HL-60 (cell line): ENCODE measurements around the gene STPG2.

ENCODE experiments used
- DNase-seq, 2 experiments: peaks; one replicate each; pipeline ENCODE4 v3.0.0-alpha.2; 2010 to 2020; ENCODE audit warnings: low read depth in 1 of 2, low spot score in 1 of 2
- H3K27ac ChIP-seq: fragments of 250-450 bp; sonication (Bioruptor Pico); replicated peaks from 2 replicates; pipeline ENCODE4 v1.5.1; 2020; ENCODE audit warnings: mild to moderate bottlenecking, moderate library complexity
- H3K27me3 ChIP-seq: fragments of 250-450 bp; sonication (Bioruptor Pico); 2 replicates; pipeline ENCODE4 v1.5.1; 2021; ENCODE audit warnings: mild to moderate bottlenecking, moderate library complexity; ENCODE audit not compliant: insufficient read depth, poor library complexity, severe bottlenecking
- H3K4me3 ChIP-seq: replicated peaks from 2 replicates; pipeline ENCODE4 v1.5.1; 2011; ENCODE audit warnings: mild to moderate bottlenecking, control low read depth, low read length; ENCODE audit not compliant: insufficient read depth
- GABPA ChIP-seq: IDR thresholded peaks from 2 replicates; pipeline ENCODE4 v1.6.1; 2012; ENCODE audit warnings: low read depth
- POLR2AphosphoS5 ChIP-seq: IDR thresholded peaks from 2 replicates; pipeline ENCODE4 v1.6.1; 2012; ENCODE audit warnings: low read depth
- SPI1 ChIP-seq: IDR thresholded peaks from 2 replicates; pipeline ENCODE4 v1.6.1; 2012; ENCODE audit warnings: low read depth, mild to moderate bottlenecking, borderline replicate concordance
- TF ChIP-seq, protein P1 (sequence below): IDR thresholded peaks from 2 replicates; pipeline ENCODE4 v1.6.1; 2012; ENCODE audit warnings: low read depth; ENCODE audit not compliant: insufficient replicate concordance
- TF ChIP-seq, protein P2 (sequence below): IDR thresholded peaks from one replicate; pipeline ENCODE4 v1.5.1; 2011; ENCODE audit warnings: low read length, control low read depth, inconsistent platforms; ENCODE audit not compliant: insufficient read depth

The STPG2 gene

DNA sequence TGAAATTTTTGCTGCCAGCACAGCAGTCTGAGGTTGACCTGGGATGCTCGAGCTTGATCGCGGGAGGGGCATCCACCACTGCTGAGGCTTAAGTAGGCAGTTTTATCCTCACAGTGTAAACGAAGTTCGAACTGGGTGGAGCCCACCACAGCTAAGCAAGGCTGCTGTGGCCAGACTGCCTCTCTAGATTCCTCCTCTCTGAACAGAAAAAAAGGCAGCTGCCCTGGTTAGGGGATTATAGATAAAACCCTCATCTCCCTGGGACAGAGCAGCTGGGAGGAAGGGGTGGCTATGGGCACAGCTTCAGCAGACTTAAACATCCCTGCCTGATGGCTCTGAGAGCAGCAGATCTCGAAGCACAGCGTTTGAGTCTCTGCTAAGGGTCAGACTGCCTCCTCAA, 314.6 kb downstream of the STPG2 start:
- TF ChIP-seq GABPA = no peak
- no peak for TF ChIP-seq POLR2AphosphoS5
- no peak for TF ChIP-seq SPI1
- TF ChIP-seq, protein P1, sequence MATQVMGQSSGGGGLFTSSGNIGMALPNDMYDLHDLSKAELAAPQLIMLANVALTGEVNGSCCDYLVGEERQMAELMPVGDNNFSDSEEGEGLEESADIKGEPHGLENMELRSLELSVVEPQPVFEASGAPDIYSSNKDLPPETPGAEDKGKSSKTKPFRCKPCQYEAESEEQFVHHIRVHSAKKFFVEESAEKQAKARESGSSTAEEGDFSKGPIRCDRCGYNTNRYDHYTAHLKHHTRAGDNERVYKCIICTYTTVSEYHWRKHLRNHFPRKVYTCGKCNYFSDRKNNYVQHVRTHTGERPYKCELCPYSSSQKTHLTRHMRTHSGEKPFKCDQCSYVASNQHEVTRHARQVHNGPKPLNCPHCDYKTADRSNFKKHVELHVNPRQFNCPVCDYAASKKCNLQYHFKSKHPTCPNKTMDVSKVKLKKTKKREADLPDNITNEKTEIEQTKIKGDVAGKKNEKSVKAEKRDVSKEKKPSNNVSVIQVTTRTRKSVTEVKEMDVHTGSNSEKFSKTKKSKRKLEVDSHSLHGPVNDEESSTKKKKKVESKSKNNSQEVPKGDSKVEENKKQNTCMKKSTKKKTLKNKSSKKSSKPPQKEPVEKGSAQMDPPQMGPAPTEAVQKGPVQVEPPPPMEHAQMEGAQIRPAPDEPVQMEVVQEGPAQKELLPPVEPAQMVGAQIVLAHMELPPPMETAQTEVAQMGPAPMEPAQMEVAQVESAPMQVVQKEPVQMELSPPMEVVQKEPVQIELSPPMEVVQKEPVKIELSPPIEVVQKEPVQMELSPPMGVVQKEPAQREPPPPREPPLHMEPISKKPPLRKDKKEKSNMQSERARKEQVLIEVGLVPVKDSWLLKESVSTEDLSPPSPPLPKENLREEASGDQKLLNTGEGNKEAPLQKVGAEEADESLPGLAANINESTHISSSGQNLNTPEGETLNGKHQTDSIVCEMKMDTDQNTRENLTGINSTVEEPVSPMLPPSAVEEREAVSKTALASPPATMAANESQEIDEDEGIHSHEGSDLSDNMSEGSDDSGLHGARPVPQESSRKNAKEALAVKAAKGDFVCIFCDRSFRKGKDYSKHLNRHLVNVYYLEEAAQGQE = no peak
- TF ChIP-seq, protein P2, sequence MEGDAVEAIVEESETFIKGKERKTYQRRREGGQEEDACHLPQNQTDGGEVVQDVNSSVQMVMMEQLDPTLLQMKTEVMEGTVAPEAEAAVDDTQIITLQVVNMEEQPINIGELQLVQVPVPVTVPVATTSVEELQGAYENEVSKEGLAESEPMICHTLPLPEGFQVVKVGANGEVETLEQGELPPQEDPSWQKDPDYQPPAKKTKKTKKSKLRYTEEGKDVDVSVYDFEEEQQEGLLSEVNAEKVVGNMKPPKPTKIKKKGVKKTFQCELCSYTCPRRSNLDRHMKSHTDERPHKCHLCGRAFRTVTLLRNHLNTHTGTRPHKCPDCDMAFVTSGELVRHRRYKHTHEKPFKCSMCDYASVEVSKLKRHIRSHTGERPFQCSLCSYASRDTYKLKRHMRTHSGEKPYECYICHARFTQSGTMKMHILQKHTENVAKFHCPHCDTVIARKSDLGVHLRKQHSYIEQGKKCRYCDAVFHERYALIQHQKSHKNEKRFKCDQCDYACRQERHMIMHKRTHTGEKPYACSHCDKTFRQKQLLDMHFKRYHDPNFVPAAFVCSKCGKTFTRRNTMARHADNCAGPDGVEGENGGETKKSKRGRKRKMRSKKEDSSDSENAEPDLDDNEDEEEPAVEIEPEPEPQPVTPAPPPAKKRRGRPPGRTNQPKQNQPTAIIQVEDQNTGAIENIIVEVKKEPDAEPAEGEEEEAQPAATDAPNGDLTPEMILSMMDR = no peak
- H3K27me3 ChIP-seq = no peaks in the 10 kb centered on the region
- H3K4me3 ChIP-seq = no peak overlapping the region
- H3K27ac ChIP-seq = no peak overlapping the region
- DNase-seq = no peak

DNA sequence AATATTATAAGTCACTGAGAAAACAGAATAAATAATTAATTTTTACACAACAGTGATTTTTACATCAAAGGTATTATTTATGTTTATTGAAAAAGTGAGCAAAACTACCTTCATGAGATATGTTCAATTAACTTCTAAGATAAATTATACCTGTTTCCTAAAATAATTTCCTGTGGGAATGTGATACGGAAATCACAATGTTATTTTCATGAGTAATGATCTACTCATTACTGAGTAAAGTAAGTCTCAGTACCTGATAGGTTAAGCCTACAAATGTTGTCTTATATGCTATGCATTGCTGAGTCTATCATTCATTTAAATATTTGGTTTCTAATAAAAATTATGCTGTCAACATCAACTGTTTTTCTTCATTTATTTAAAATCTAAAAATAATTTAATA, 324.0 kb downstream of the STPG2 start:
- no peak overlapping the region for H3K27ac ChIP-seq
- no peak for DNase-seq
- no peak overlapping the region for H3K4me3 ChIP-seq
- H3K27me3 ChIP-seq = no peaks in the 10 kb centered on the region
- TF ChIP-seq, protein P1 = no peak
- TF ChIP-seq SPI1 (no peak), POLR2AphosphoS5 (no peak), GABPA (no peak)
- TF ChIP-seq, protein P2 = no peak

DNA sequence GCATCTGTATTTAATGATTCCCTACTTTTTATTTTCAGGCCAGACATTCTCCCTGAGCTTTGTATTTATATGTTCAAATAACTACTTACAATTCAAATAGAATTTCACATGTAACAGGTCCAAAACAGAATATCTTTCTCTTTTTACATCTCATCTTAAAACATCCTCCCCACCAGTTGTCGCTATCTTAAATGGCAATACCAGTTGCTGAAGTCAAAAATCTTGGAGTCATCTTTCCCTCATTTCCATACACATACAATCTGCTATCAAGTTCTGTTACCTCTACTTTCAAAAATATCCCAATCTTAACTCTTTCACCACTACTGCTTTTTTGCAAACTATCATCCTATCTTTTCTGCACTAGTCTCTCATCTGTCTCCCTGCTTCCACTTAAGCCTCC, 330.5 kb downstream of the STPG2 start:
- DNase-seq = no peak
- Histone ChIP-seq H3K27me3 (no peaks in the 10 kb centered on the region), H3K4me3 (no peak overlapping the region), H3K27ac (no peak overlapping the region)
- TF ChIP-seq, protein P1 = no peak
- TF ChIP-seq GABPA (no peak), SPI1 (no peak), POLR2AphosphoS5 (no peak)
